Panc1 (cell line): ENCODE measurements around the gene DSCAML1. TPM values are rescaled to one million over a fixed set of nuclear protein-coding genes. Genes with fewer than 3 reads are reported as not detected.

Source experiments
- ATAC-seq: fragments of 200-7000 bp; cut with Tn5 transposase; 2 replicates; pipeline ENCODE4 v1.9.1; 2020; ENCODE audit warnings: mild to moderate bottlenecking, moderate library complexity
- BruUV-seq: library from RNA; stranded (reverse); fragments of 400-500 nt; replicated peaks from 2 replicates; lab custom pipeline; 2021; lab: Mats Ljungman, UMichigan
- CTCF ChIA-PET: fragments of 300-600 bp; sonication (Branson Sonifier 250); formaldehyde crosslinking; loops from one replicate; lab custom pipeline; 2022; ENCODE audit warnings: antibody characterized with exemption; lab: Charles Lee
- POLR2A ChIA-PET: fragments of 300-600 bp; sonication (Branson Sonifier 250); formaldehyde crosslinking; loops from one replicate; lab custom pipeline; 2022; ENCODE audit warnings: antibody characterized with exemption; lab: Charles Lee
- DNase-seq: peaks from one replicate; pipeline ENCODE4 v3.0.0-alpha.2; 2010; ENCODE audit warnings: low read depth, low spot score
- H3K27ac ChIP-seq: 2 replicates; pipeline ENCODE4 v1.5.1; 2011; ENCODE audit warnings: mild to moderate bottlenecking, low read length, inconsistent platforms
- H3K27me3 ChIP-seq: fragments of 200-500 bp; sonication (Bioruptor generic); 2 replicates; pipeline ENCODE4 v1.6.0; 2014; ENCODE audit warnings: low read length, inconsistent platforms; ENCODE audit not compliant: control insufficient read depth, insufficient read depth
- H3K36me3 ChIP-seq: fragments of 200-500 bp; sonication (Bioruptor generic); 2 replicates; pipeline ENCODE4 v1.5.1; 2014; ENCODE audit warnings: inconsistent platforms, mild to moderate bottlenecking, low read length, moderate library complexity; ENCODE audit not compliant: control insufficient read depth, insufficient read depth
- H3K4me1 ChIP-seq: 2 replicates; pipeline ENCODE4 v1.5.1; 2011; ENCODE audit warnings: inconsistent platforms, mild to moderate bottlenecking, low read length, moderate library complexity; ENCODE audit not compliant: control insufficient read depth, insufficient read depth
- H3K4me3 ChIP-seq, 2 experiments: 2 replicates each; pipeline ENCODE4 v1.5.1; 2011 to 2012; ENCODE audit warnings: low read depth in 2 of 2, low read length in 2 of 2, mild to moderate bottlenecking in 2 of 2, inconsistent platforms in 1 of 2, moderate library complexity in 1 of 2
- H3K9me3 ChIP-seq: fragments of 200-500 bp; sonication (Bioruptor generic); 2 replicates; pipeline ENCODE4 v1.5.1; 2014; ENCODE audit warnings: low read depth, mild to moderate bottlenecking, inconsistent platforms, low read length, moderate library complexity; ENCODE audit not compliant: control insufficient read depth, insufficient read depth
- POLR2AphosphoS5 ChIP-seq: IDR thresholded peaks from 2 replicates; pipeline ENCODE4 v1.6.1; 2012; ENCODE audit warnings: mild to moderate bottlenecking, low read depth, low read length, moderate library complexity
- SIN3A ChIP-seq: IDR thresholded peaks from 2 replicates; pipeline ENCODE4 v1.6.1; 2012; ENCODE audit warnings: low read depth, mild to moderate bottlenecking, low read length, moderate library complexity, borderline replicate concordance; ENCODE audit not compliant: insufficient read depth
- TCF7L2 ChIP-seq: IDR thresholded peaks from 2 replicates; pipeline ENCODE4 v1.6.1; 2011; ENCODE audit warnings: mild to moderate bottlenecking, low read depth, low read length, inconsistent platforms
- in situ Hi-C: cut with HindIII; loops from 2 replicates; pipeline ENCODE4 v1.10.0; 2016; ENCODE audit warnings: low sequenced_read_pairs, low pct_unique_long_range_greater_than_20kb
- intact Hi-C: fragments of 100-400 bp; cut with micrococcal nuclease; formaldehyde crosslinking; loops from one replicate; pipeline ENCODE4 v1.10.0; 2022; ENCODE audit not compliant: unreplicated experiment
- total RNA-seq: library from RNA; stranded (reverse); gene quantifications from one replicate; pipeline ENCODE4 v1.2.1, GENCODE V29; 2021; ENCODE audit not compliant: unreplicated experiment
- TF ChIP-seq, protein P1 (sequence below): fragments of 450-650 bp; IDR thresholded peaks from 2 replicates; pipeline ENCODE4 v1.5.1; 2017; ENCODE audit warnings: mild to moderate bottlenecking
- TF ChIP-seq, protein P2 (sequence below), 2 experiments: IDR thresholded peaks; 2 replicates each; pipeline ENCODE4 v1.6.1; 2011 to 2012; ENCODE audit warnings: low read depth in 2 of 2, control low read depth in 1 of 2, low read length in 1 of 2, mild to moderate bottlenecking in 1 of 2, moderate library complexity in 1 of 2; ENCODE audit not compliant: insufficient read depth in 1 of 2

Gene DSCAML1
- total RNA-seq, 1 experiment from 2014 or later: 1.6 TPM

DNA sequence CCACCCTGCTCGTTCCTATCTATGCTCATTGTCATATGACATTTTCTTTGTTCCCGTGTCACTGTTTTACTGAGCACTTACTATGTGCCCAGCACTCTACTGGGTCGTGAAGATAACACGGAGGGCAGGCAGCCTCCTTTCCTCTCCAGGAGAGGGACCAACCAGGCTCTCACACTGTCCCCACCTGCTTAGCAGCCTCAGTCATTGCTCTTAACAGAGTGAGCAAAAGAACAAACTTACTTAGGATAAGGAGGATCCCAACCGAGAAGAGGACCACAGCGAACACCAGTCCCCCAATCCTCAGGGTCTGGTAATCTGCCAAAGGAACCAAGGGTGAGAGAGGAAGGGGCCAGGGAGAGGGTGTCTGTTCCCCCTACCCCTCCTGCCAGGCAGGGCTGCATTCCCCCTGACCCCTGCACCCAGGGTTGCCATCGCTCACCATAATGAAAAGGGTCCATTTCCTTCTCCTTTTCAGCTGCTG lies 44.6 kb upstream of the DSCAML1 start:
- BruUV-seq: no TSS peak
- no peak overlapping the region for H3K27ac ChIP-seq
- POLR2A ChIA-PET: no interaction called here
- CTCF ChIA-PET: interaction anchor here (0.7 to 1.8 kb wide), 2 partner anchors 105 to 107 kb away, joined by 3 to 10 read pairs; no protein-coding TSS in a partner anchor
- peaks cover 22% of the 10 kb centered on the region for H3K27me3 ChIP-seq
- DNase-seq (no peak), ATAC-seq (no peak)
- no peaks in the 10 kb centered on the region for H3K4me1 ChIP-seq
- no peaks in the 10 kb centered on the region for H3K36me3 ChIP-seq
- TF ChIP-seq POLR2AphosphoS5 (no peak), SIN3A (no peak), TCF7L2 (no peak)
- TF ChIP-seq, protein P1, sequence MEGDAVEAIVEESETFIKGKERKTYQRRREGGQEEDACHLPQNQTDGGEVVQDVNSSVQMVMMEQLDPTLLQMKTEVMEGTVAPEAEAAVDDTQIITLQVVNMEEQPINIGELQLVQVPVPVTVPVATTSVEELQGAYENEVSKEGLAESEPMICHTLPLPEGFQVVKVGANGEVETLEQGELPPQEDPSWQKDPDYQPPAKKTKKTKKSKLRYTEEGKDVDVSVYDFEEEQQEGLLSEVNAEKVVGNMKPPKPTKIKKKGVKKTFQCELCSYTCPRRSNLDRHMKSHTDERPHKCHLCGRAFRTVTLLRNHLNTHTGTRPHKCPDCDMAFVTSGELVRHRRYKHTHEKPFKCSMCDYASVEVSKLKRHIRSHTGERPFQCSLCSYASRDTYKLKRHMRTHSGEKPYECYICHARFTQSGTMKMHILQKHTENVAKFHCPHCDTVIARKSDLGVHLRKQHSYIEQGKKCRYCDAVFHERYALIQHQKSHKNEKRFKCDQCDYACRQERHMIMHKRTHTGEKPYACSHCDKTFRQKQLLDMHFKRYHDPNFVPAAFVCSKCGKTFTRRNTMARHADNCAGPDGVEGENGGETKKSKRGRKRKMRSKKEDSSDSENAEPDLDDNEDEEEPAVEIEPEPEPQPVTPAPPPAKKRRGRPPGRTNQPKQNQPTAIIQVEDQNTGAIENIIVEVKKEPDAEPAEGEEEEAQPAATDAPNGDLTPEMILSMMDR: no peak
- TF ChIP-seq, protein P2, sequence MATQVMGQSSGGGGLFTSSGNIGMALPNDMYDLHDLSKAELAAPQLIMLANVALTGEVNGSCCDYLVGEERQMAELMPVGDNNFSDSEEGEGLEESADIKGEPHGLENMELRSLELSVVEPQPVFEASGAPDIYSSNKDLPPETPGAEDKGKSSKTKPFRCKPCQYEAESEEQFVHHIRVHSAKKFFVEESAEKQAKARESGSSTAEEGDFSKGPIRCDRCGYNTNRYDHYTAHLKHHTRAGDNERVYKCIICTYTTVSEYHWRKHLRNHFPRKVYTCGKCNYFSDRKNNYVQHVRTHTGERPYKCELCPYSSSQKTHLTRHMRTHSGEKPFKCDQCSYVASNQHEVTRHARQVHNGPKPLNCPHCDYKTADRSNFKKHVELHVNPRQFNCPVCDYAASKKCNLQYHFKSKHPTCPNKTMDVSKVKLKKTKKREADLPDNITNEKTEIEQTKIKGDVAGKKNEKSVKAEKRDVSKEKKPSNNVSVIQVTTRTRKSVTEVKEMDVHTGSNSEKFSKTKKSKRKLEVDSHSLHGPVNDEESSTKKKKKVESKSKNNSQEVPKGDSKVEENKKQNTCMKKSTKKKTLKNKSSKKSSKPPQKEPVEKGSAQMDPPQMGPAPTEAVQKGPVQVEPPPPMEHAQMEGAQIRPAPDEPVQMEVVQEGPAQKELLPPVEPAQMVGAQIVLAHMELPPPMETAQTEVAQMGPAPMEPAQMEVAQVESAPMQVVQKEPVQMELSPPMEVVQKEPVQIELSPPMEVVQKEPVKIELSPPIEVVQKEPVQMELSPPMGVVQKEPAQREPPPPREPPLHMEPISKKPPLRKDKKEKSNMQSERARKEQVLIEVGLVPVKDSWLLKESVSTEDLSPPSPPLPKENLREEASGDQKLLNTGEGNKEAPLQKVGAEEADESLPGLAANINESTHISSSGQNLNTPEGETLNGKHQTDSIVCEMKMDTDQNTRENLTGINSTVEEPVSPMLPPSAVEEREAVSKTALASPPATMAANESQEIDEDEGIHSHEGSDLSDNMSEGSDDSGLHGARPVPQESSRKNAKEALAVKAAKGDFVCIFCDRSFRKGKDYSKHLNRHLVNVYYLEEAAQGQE (IDR thresholded peaks at IDR 0.05; ENCODE audit: insufficient read depth in 1 of 2, low read depth in 2 of 2, low read length in 1 of 2): no peak
- H3K9me3 ChIP-seq: no peaks in the 10 kb centered on the region
- in situ Hi-C loops (no loop called here), intact Hi-C loops (no loop called here)
- H3K4me3 ChIP-seq: no peak overlapping the region

GRCh38 chr11:117840881-117841550 lies 44.0 kb upstream of the DSCAML1 start:
- in situ Hi-C loops: no loop called here

More at GRCh38 chr11:117840881-117841550, 44.0 kb upstream of the DSCAML1 start:
- H3K27me3 ChIP-seq: peaks cover 16% of the 10 kb centered on the region
- CTCF ChIA-PET: no interaction called here
- ATAC-seq (no peak), DNase-seq (no peak)
- no peak overlapping the region for H3K27ac ChIP-seq
- no peaks in the 10 kb centered on the region for H3K4me1 ChIP-seq
- BruUV-seq: no TSS peak
- intact Hi-C loops: no loop called here
- no peaks in the 10 kb centered on the region for H3K36me3 ChIP-seq
- TF ChIP-seq SIN3A (no peak), POLR2AphosphoS5 (no peak), TCF7L2 (no peak)
- TF ChIP-seq, protein P1: no peak
- TF ChIP-seq, protein P2 (IDR thresholded peaks at IDR 0.05; ENCODE audit: insufficient read depth in 1 of 2, low read depth in 2 of 2, low read length in 1 of 2): no peak
- POLR2A ChIA-PET: no interaction called here
- no peaks in the 10 kb centered on the region for H3K9me3 ChIP-seq
- no peak overlapping the region for H3K4me3 ChIP-seq
